Ascending aorta (tissue), 2 donors: Measurements from ENCODE around the gene TLR1. TPM values are rescaled to one million over a fixed set of nuclear protein-coding genes. Genes with fewer than 3 reads are reported as not detected.

Source experiments
- DNase-seq, 2 donors: peaks; one replicate each; pipeline ENCODE4 v3.0.0-alpha.2; 2019; ENCODE audit warnings: low spot score in 2 of 2
- H3K27ac ChIP-seq, 2 donors: fragments of 200-600 bp; sonication (generic); one replicate each; pipeline ENCODE4 v1.5.1; 2016 to 2017; ENCODE audit warnings: mild to moderate bottlenecking in 1 of 2
- H3K27me3 ChIP-seq: fragments of 200-600 bp; sonication (generic); one replicate; pipeline ENCODE4 v1.5.1; 2017
- H3K36me3 ChIP-seq, 2 donors: fragments of 200-600 bp; sonication (generic); one replicate each; pipeline ENCODE4 v1.5.1; 2016
- H3K4me1 ChIP-seq, 2 donors: fragments of 200-600 bp; sonication (generic); one replicate each; pipeline ENCODE4 v1.5.1; 2016 to 2017; ENCODE audit warnings: mild to moderate bottlenecking in 1 of 2
- H3K4me3 ChIP-seq, 2 donors: fragments of 200-600 bp; sonication (generic); one replicate each; pipeline ENCODE4 v1.5.1; 2016 to 2017; ENCODE audit warnings: mild to moderate bottlenecking in 1 of 2
- H3K9me3 ChIP-seq, 2 donors: fragments of 200-600 bp; sonication (generic); one replicate each; pipeline ENCODE4 v1.5.1; 2016
- CTCF ChIP-seq, 3 experiments: fragments of 200-600 bp in 2 of 3; fragments of 450-650 bp in 1 of 3; sonication (generic) in 2 of 3; IDR thresholded peaks; one replicate each; pipeline ENCODE4 v1.5.1; 2016 to 2019; ENCODE audit warnings: antibody characterized with exemption in 3 of 3, mild to moderate bottlenecking in 1 of 3, moderate library complexity in 1 of 3
- intact Hi-C: fragments of 100-400 bp; cut with DNase I; formaldehyde crosslinking; loops from one replicate; pipeline ENCODE4 v1.15.1; 2023
- total RNA-seq: library from RNA; depleted of rRNA; stranded (reverse); fragments of >200 nt; gene quantifications from one replicate; pipeline ENCODE4 v1.1.0, GENCODE V29; 2016

Gene TLR1
- total RNA-seq, 1 donor from 2014 or later = 1.1 TPM

GRCh38 chr4:38805530-38806145, 1.0 kb upstream of the TLR1 start:
- peak in 1 of 2 donors; percentile 26 for DNase-seq

DNA sequence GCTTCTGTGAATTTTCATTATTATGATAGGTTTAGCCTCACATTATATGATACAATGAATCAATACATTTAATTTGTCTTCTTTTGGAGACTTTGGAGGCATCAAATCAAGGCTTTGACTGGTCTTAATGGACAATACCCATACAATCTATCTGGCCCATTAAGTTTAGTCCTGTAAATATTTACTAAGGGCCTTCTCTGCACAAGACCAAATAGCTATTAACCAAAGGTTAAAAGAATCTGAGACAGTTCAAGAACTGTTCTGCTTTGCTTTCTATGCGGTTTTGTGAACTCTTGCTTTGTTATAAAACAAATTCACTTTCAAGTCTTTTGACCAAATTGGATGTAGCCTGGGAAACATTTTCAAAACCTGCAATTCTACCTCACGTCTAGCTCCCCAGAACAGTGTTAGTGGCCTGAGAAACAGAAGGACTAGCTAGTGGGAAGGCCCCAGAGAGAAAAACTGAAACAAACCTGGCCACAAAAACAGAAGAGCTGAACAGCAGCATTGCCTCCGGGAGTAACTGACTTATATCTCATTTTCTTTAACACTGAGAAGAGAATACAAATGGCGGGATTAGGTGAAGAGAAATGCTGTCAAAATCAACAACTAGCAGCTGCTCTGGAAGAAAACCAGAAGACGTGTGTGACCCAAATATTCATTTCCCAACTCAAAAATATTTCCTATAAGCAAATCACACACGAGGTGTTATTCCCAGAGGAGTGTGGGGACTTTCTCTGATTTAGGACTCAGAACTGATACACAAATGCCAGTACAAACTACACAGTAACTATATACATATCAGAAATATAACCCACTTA, 548 bp downstream of the TLR1 start:
- Histone ChIP-seq H3K27me3 (no peaks in the 10 kb centered on the region), H3K4me1 (no peaks in the 10 kb centered on the region), H3K9me3 (peaks cover 0 to 31% of the 10 kb centered on the region in 2 donors), H3K4me3 (peak overlapping the region; percentile 45 to 52), H3K36me3 (peaks cover 14 to 24% of the 10 kb centered on the region in 2 donors), H3K27ac (peak overlapping the region; percentile 59 to 72)
- no peak for TF ChIP-seq CTCF (IDR thresholded peaks at IDR 0.05)
- intact Hi-C loops = no loop called here
- no peak for DNase-seq

More at GRCh38 chr4:38805530-38806145, 1.0 kb upstream of the TLR1 start:
- Histone ChIP-seq H3K36me3 (peaks cover 0 to 8% of the 10 kb centered on the region in 2 donors), H3K4me1 (no peaks in the 10 kb centered on the region), H3K27ac (peak overlapping the region; percentile 59 to 72), H3K9me3 (peaks cover 0 to 15% of the 10 kb centered on the region in 2 donors), H3K4me3 (peak overlapping the region; percentile 37 to 52), H3K27me3 (no peaks in the 10 kb centered on the region)
- intact Hi-C loops = no loop called here
- no peak for TF ChIP-seq CTCF (IDR thresholded peaks at IDR 0.05)

GRCh38 chr4:38802561-38803355, 1.8 kb downstream of the TLR1 start:
- no peaks in the 10 kb centered on the region for H3K27me3 ChIP-seq
- no peak overlapping the region for H3K27ac ChIP-seq
- peaks cover 2 to 43% of the 10 kb centered on the region in 2 donors for H3K9me3 ChIP-seq
- peaks cover 15 to 35% of the 10 kb centered on the region in 2 donors for H3K36me3 ChIP-seq
- no peaks in the 10 kb centered on the region for H3K4me1 ChIP-seq
- TF ChIP-seq CTCF (IDR thresholded peaks at IDR 0.05) = no peak
- DNase-seq = no peak
- intact Hi-C loops = no loop called here
- H3K4me3 ChIP-seq = peak overlapping the region in 1 of 2 donors; percentile 52

DNA sequence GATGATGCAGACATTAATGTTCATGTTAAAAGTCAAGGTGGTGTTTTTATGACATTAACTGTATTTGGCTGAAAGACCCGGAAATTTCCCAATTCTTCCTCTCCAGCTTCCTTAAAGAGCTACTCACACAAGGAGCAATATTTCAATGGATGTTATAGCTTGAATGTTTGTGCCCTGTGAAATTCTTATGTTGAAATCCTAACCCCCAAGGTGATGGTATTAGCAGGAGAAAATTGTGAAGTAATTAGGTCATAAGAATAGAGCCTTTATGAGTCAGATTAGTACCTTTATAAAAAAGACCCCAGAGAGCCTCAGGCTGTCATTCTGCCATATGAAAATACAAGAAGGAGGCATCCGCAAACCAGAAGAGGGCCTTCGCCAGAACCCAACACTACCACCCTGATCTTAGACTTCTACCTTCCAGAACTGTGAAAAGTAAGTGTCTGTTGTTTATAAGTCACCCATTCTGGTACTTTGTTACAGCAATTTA, 3.6 kb downstream of the TLR1 start:
- no peak for DNase-seq
- intact Hi-C loops = no loop called here
- H3K4me1 ChIP-seq = no peaks in the 10 kb centered on the region

More for the DNA sequence above, 3.6 kb downstream of the TLR1 start:
- Histone ChIP-seq H3K27me3 (no peaks in the 10 kb centered on the region), H3K36me3 (peaks cover 17 to 40% of the 10 kb centered on the region in 2 donors), H3K4me3 (no peak overlapping the region), H3K27ac (no peak overlapping the region), H3K9me3 (peaks cover 7 to 60% of the 10 kb centered on the region in 2 donors)
- TF ChIP-seq CTCF (IDR thresholded peaks at IDR 0.05) = no peak
